GM19463 (cell line): ENCODE data around the gene DRGX.

Source experiments
- ATAC-seq: cut with Tn5 transposase; IDR thresholded peaks from one replicate; pipeline ENCODE4 v1.9.1; 2021; ENCODE audit warnings: mild to moderate bottlenecking, moderate library complexity; ENCODE audit not compliant: unreplicated experiment

Gene DRGX

GRCh38 chr10:49348593-49348992, 47.3 kb downstream of the DRGX start:
- ATAC-seq = no peak

- no peak for ATAC-seq
These were observed 48.1 kb downstream of the DRGX start for GRCh38 chr10:49347827-49348226.

- no peak for ATAC-seq
These were observed 48.5 kb downstream of the DRGX start for GRCh38 chr10:49347342-49347741.

GRCh38 chr10:49344840-49345239, 51.0 kb downstream of the DRGX start:
- no peak for ATAC-seq

GRCh38 chr10:49338604-49339003, 57.3 kb downstream of the DRGX start:
- no peak for ATAC-seq

- no peak for ATAC-seq
These were observed 60.4 kb downstream of the DRGX start for GRCh38 chr10:49335364-49335972.

GRCh38 chr10:49334964-49335363, 60.9 kb downstream of the DRGX start:
- no peak for ATAC-seq

GRCh38 chr10:49333192-49333591, 62.7 kb downstream of the DRGX start:
- no peak for ATAC-seq

- no peak for ATAC-seq
These were observed 63.1 kb downstream of the DRGX start for GRCh38 chr10:49332768-49333167.

- ATAC-seq = no peak
These were observed 63.6 kb downstream of the DRGX start for GRCh38 chr10:49332333-49332732.

- no peak for ATAC-seq
These were observed 64.5 kb downstream of the DRGX start for GRCh38 chr10:49331431-49331830.

- ATAC-seq = no peak
These were observed 65.7 kb downstream of the DRGX start for GRCh38 chr10:49330127-49330665.

GRCh38 chr10:49329146-49329505, 66.8 kb downstream of the DRGX start:
- no peak for ATAC-seq

GRCh38 chr10:49328401-49329145, 67.3 kb downstream of the DRGX start:
- ATAC-seq = no peak

- ATAC-seq = no peak
These were observed 68.7 kb downstream of the DRGX start for GRCh38 chr10:49327036-49327813.

- ATAC-seq = no peak
These were observed 69.7 kb downstream of the DRGX start for GRCh38 chr10:49325916-49326783.

GRCh38 chr10:49325131-49325915, 70.6 kb downstream of the DRGX start:
- ATAC-seq = no peak

GRCh38 chr10:49324711-49325110, 71.2 kb downstream of the DRGX start:
- no peak for ATAC-seq

- ATAC-seq = no peak
These were observed 72.0 kb downstream of the DRGX start for GRCh38 chr10:49323896-49324270.
